Transverse colon (tissue), 4 donors: ENCODE results near the gene ACAP1.

Experiments
- EP300 ChIP-seq: sonication (generic); formaldehyde crosslinking; IDR thresholded peaks from one replicate; pipeline ENCODE4 v1.6.1; 2017; ENCODE audit warnings: antibody characterized with exemption, low read depth
- POLR2A ChIP-seq: fragments of 450-650 bp; IDR thresholded peaks from one replicate; pipeline ENCODE4 v1.6.1; 2016; ENCODE audit warnings: antibody characterized with exemption, mild to moderate bottlenecking, moderate library complexity
- POLR2AphosphoS5 ChIP-seq, 3 donors: sonication (generic); formaldehyde crosslinking; IDR thresholded peaks; one replicate each; pipeline ENCODE4 v1.6.1; 2016; ENCODE audit warnings: antibody characterized with exemption in 3 of 3
- TF ChIP-seq, protein P1 (sequence below), 5 experiments: fragments of 200-600 bp in 3 of 5; fragments of 450-650 bp in 2 of 5; sonication (generic) in 3 of 5; IDR thresholded peaks; 1 replicate in 2 of 5; 2 replicates in 3 of 5; pipeline ENCODE4 v1.5.1; 2016 to 2017; ENCODE audit warnings: antibody characterized with exemption in 5 of 5, inconsistent platforms in 3 of 5, mild to moderate bottlenecking in 2 of 5, moderate library complexity in 1 of 5

DNA sequence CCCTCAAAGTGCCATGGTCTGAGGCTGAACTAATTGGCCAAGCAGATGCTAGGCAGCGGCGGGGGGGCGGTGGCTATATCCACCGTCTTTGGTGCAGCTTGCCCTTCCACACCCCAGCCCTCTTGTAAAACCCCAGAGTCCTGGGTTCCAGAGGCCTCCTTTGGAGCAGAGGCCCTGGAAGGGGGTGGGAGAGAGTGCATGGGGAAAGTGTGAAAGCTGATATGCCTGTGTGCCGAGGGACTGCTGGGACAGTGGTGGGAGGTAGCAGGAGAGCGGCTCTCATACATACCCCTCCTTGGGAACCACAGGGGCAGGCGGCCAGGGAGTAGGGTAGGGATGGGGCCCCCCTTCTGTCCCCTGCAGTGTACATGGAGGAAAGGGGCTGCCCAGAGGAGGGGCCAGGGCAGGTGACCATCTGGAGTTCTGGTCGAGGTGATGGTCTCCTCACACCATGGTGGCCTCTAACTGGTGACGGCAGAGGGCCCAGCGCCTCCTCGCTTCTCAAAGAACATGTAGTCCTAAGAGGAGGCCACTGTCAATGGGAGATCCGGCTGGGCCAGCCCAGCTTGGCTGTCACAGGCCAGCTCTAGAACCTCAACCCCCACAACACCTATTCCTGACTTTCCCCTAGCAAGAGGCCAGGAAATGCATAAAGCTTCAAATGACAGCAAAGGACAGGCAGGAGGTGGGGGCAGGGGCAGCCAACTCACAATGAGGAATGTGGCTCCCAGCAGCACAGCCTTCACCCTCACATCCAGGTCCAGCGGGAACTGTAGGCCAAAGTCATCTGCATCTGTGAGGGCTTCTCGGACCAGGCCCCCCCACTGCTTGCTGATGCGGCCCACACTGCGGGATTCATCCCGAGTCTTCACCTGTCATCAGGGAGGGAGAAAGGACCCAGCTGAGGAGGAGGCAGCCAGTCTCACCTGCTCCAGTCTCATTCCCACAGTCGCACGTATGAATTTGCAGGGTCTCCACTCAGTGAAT lies 53.9 kb downstream of the ACAP1 start:
- TF ChIP-seq POLR2AphosphoS5 (IDR thresholded peaks at IDR 0.05) (no peak), POLR2A (no peak), EP300 (no peak)
- TF ChIP-seq, protein P1, sequence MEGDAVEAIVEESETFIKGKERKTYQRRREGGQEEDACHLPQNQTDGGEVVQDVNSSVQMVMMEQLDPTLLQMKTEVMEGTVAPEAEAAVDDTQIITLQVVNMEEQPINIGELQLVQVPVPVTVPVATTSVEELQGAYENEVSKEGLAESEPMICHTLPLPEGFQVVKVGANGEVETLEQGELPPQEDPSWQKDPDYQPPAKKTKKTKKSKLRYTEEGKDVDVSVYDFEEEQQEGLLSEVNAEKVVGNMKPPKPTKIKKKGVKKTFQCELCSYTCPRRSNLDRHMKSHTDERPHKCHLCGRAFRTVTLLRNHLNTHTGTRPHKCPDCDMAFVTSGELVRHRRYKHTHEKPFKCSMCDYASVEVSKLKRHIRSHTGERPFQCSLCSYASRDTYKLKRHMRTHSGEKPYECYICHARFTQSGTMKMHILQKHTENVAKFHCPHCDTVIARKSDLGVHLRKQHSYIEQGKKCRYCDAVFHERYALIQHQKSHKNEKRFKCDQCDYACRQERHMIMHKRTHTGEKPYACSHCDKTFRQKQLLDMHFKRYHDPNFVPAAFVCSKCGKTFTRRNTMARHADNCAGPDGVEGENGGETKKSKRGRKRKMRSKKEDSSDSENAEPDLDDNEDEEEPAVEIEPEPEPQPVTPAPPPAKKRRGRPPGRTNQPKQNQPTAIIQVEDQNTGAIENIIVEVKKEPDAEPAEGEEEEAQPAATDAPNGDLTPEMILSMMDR (IDR thresholded peaks at IDR 0.05): no peak
